Astrocyte (in vitro differentiated cells and primary cell): ENCODE results near the gene TTC9B. TPM values are rescaled to one million over a fixed set of nuclear protein-coding genes. Genes with fewer than 3 reads are reported as not detected.

Experiments
- total RNA-seq: library from RNA; stranded (reverse); gene quantifications from 2 replicates; pipeline ENCODE4 v1.2.1, GENCODE V29; 2021

Gene TTC9B
- total RNA-seq, 1 donor from 2014 or later: not detected

Other genes with a start within 250 kb of the TTC9B start
- 121 and 127 TPM in 2 replicates for gene PSMC4, start 247.2 kb downstream of the TTC9B start, total RNA-seq
- 2.0 and 3.0 TPM in 2 replicates for gene ZNF546, start 221.3 kb downstream of the TTC9B start, total RNA-seq
- gene ZNF780B, start 162.2 kb downstream of the TTC9B start, total RNA-seq: 12.0 and 13.2 TPM in 2 replicates
- gene ZNF780A, start 127.4 kb downstream of the TTC9B start, total RNA-seq: 17.3 and 18.7 TPM in 2 replicates
- 17.2 and 19.0 TPM in 2 replicates for gene MAP3K10, start 27.0 kb downstream of the TTC9B start, total RNA-seq
- 0.43 and 0.62 TPM in 2 replicates for gene CCNP, start 8.3 kb upstream of the TTC9B start, total RNA-seq
- gene AKT2, start 67.0 kb upstream of the TTC9B start, total RNA-seq: 125 and 127 TPM in 2 replicates
- 18.2 and 20.6 TPM in 2 replicates for gene C19orf47, start 130.0 kb upstream of the TTC9B start, total RNA-seq
- 728 and 882 TPM in 2 replicates for gene PLD3, start 130.3 kb upstream of the TTC9B start, total RNA-seq
- 0.12 TPM in 1 of 2 replicates, not detected in the other for gene HIPK4, start 171.8 kb upstream of the TTC9B start, total RNA-seq
- gene PRX, start 195.0 kb upstream of the TTC9B start, total RNA-seq: 1.5 and 2.6 TPM in 2 replicates
- gene SERTAD1, start 207.6 kb upstream of the TTC9B start, total RNA-seq: 21.6 and 22.9 TPM in 2 replicates
- gene SERTAD3, start 226.0 kb upstream of the TTC9B start, total RNA-seq: 49.7 and 58.5 TPM in 2 replicates
- gene BLVRB, start 247.4 kb upstream of the TTC9B start, total RNA-seq: 27.1 and 32.7 TPM in 2 replicates
- 0.41 and 0.53 TPM in 2 replicates for gene SPTBN4, start 248.6 kb upstream of the TTC9B start, total RNA-seq